Stimulated activated CD4-positive, alpha-beta T cell treated with anti-CD3 and anti-CD28 coated beads, Interleukin-1b, Interleukin-23, amount 100 ng/mL, for 4 hours (primary cell): ENCODE data around the gene NAPB.

Source experiments
- DNase-seq, 2 donors: peaks; one replicate each; pipeline ENCODE4 v3.0.0-alpha.2; 2020; ENCODE audit warnings: low read depth in 2 of 2

NAPB gene

GRCh38 chr20:23437126-23437899 is 16.0 kb upstream of the NAPB start:
- no peak for DNase-seq

- DNase-seq: no peak
These were observed 15.4 kb upstream of the NAPB start for GRCh38 chr20:23436681-23437080.

- DNase-seq: no peak
These were observed 14.6 kb upstream of the NAPB start for GRCh38 chr20:23435626-23436539.

GRCh38 chr20:23434521-23435313 is 13.4 kb upstream of the NAPB start:
- no peak for DNase-seq

GRCh38 chr20:23433628-23434027 is 12.3 kb upstream of the NAPB start:
- no peak for DNase-seq

GRCh38 chr20:23425129-23425528 is 3.8 kb upstream of the NAPB start:
- DNase-seq: no peak

GRCh38 chr20:23419995-23420901 is 1.0 kb downstream of the NAPB start:
- DNase-seq: peak; percentile 45 to 57

GRCh38 chr20:23419657-23419994 is 1.7 kb downstream of the NAPB start:
- no peak for DNase-seq

GRCh38 chr20:23417861-23418260 is 3.4 kb downstream of the NAPB start:
- DNase-seq: no peak

GRCh38 chr20:23415959-23416583 is 5.2 kb downstream of the NAPB start:
- no peak for DNase-seq

- no peak for DNase-seq
These were observed 5.7 kb downstream of the NAPB start for GRCh38 chr20:23415555-23415954.

GRCh38 chr20:23414526-23415188 is 6.6 kb downstream of the NAPB start:
- no peak for DNase-seq

- DNase-seq: no peak
These were observed 7.3 kb downstream of the NAPB start for GRCh38 chr20:23413862-23414422.

- DNase-seq: no peak
These were observed 9.3 kb downstream of the NAPB start for GRCh38 chr20:23412026-23412425.

GRCh38 chr20:23410916-23411695 is 10.2 kb downstream of the NAPB start:
- DNase-seq: no peak

GRCh38 chr20:23409800-23410199 is 11.5 kb downstream of the NAPB start:
- no peak for DNase-seq

- no peak for DNase-seq
These were observed 12.3 kb downstream of the NAPB start for GRCh38 chr20:23408957-23409356.

GRCh38 chr20:23407781-23408464 is 13.4 kb downstream of the NAPB start:
- DNase-seq: no peak
